Fibroblast of lung (primary cell): ENCODE results near the gene LRRC59. TPM values are rescaled to one million over a fixed set of nuclear protein-coding genes. Genes with fewer than 3 reads are reported as not detected.

Experiments
- DNase-seq, 2 donors: peaks; one replicate each; pipeline versions ENCODE4 v3.0.0 to v3.0.0-alpha.2; 2010; ENCODE audit warnings: low read depth in 2 of 2
- H2AFZ ChIP-seq: 2 replicates; pipeline ENCODE4 v1.5.1; 2012; ENCODE audit warnings: low read length, control low read depth, inconsistent platforms
- H3K27ac ChIP-seq: 2 replicates; pipeline ENCODE4 v1.5.1; 2011; ENCODE audit warnings: low read length, control low read depth; ENCODE audit not compliant: insufficient read depth
- H3K27me3 ChIP-seq: 2 replicates; pipeline ENCODE4 v1.5.1; 2011; ENCODE audit warnings: mild to moderate bottlenecking, low read length; ENCODE audit not compliant: control insufficient read depth, insufficient read depth
- H3K36me3 ChIP-seq: 2 replicates; pipeline ENCODE4 v1.5.1; 2011; ENCODE audit warnings: low read length; ENCODE audit not compliant: control insufficient read depth, insufficient read depth
- H3K4me1 ChIP-seq: 2 replicates; pipeline ENCODE4 v1.5.1; 2011; ENCODE audit warnings: low read length; ENCODE audit not compliant: control insufficient read depth, insufficient read depth; ENCODE audit errors: extremely low read depth
- H3K4me2 ChIP-seq: 2 replicates; pipeline ENCODE4 v1.5.1; 2011; ENCODE audit warnings: low read length, control low read depth; ENCODE audit not compliant: insufficient read depth; ENCODE audit errors: extremely low read depth
- H3K4me3 ChIP-seq, 4 experiments: fragments of 200-600 bp in 1 of 4; sonication (generic) in 1 of 4; replicated peaks in 1 of 4; 2 replicates each; pipeline ENCODE4 v1.5.1; 2011 to 2016; ENCODE audit warnings: low read length in 4 of 4, low read depth in 3 of 4, mild to moderate bottlenecking in 3 of 4, control low read depth in 2 of 4, inconsistent platforms in 1 of 4, mixed read lengths in 1 of 4; ENCODE audit not compliant: insufficient read depth in 1 of 4; ENCODE audit errors: control extremely low read depth in 1 of 4
- H3K79me2 ChIP-seq: 2 replicates; pipeline ENCODE4 v1.5.1; 2012; ENCODE audit warnings: mild to moderate bottlenecking, low read length, inconsistent platforms; ENCODE audit not compliant: control insufficient read depth, insufficient read depth
- H3K9ac ChIP-seq: 2 replicates; pipeline ENCODE4 v1.5.1; 2011; ENCODE audit warnings: mild to moderate bottlenecking, low read length, control low read depth; ENCODE audit not compliant: insufficient read depth
- H3K9me3 ChIP-seq: 2 replicates; pipeline ENCODE4 v1.5.1; 2012; ENCODE audit warnings: low read depth, low read length; ENCODE audit not compliant: control insufficient read depth, insufficient read depth
- H4K20me1 ChIP-seq: 2 replicates; pipeline ENCODE4 v1.5.1; 2011; ENCODE audit warnings: low read length; ENCODE audit not compliant: control insufficient read depth, insufficient read depth; ENCODE audit errors: extremely low read depth
- EZH2 ChIP-seq: IDR thresholded peaks from 2 replicates; pipeline ENCODE4 v1.5.1; 2012; ENCODE audit warnings: low read length, control low read depth, mild to moderate bottlenecking; ENCODE audit errors: missing control alignments
- polyA plus RNA-seq, 2 donors: library from polyadenylated mRNA; depleted of rRNA in 1 of 2; stranded (reverse) in 1 of 2; unstranded in 1 of 2; fragments of >200 nt; gene quantifications; 2 replicates each; pipeline ENCODE4 v1.2.1, GENCODE V29; 2011 to 2012; ENCODE audit warnings: missing spikeins in 1 of 2
- total RNA-seq: library from RNA; depleted of rRNA; stranded (reverse); fragments of >200 nt; gene quantifications from 2 replicates; pipeline ENCODE4 v1.2.1, GENCODE V29; 2014
- TF ChIP-seq, protein P1 (sequence below), 2 donors: IDR thresholded peaks in 1 of 2; conservative IDR thresholded peaks in 1 of 2; 1 replicate in 1 of 2; 2 replicates in 1 of 2; pipeline ENCODE4 v1.5.1; 2011 to 2012; ENCODE audit warnings: low read length in 2 of 2, control low read depth in 1 of 2, inconsistent platforms in 1 of 2, low read depth in 1 of 2, mild to moderate bottlenecking in 1 of 2

The LRRC59 gene
- total and polyA plus RNA-seq, 2 donors (not counting 1 experiment from before 2014, with no cell fraction given): 88.7 to 142 TPM

DNA sequence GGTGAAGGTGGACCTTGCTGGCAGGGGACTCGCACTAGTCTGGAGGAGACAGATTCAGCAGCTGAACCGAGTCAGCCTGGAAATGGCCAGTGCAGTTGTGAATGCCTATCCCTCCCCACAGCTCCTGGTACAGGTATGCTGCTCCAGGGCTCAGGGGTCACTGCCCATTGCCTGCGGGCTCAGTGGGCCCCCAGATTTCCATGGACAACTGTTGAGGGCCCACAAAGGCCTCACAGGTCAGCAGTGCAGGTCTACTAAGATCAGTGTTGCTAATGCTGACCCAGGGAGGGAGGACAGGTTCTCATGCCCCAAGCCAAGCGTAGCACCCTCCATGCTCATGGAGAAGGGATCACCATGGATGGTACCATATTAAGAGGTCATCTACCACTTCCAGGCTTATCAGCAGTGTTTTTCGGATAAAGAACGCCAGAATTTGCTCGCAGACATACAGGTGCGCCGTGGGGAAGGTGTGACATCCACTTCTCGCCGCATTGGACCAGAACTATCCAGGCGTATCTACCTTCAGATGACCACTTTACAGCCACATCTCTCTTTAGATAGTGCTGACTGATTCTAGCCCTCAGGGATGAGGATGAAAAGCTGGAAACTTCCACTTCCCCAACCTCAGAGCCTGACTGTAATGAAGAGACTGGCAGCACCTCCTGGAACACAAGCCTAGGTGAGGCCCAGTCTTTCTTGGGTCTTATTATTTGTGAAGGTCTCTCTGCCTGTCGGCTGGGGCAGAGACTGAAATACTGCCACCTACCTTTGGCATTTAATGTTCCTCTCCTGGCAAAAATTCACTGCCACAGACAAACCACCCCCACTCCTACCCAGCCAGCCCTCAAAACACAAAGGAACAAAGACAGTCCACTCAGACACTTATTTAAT, 16.7 kb downstream of the LRRC59 start:
- no peak for DNase-seq
- H3K4me1 ChIP-seq: no peaks in the 10 kb centered on the region
- H3K27me3 ChIP-seq: no peaks in the 10 kb centered on the region
- H3K36me3 ChIP-seq: peaks cover 29% of the 10 kb centered on the region
- H2AFZ ChIP-seq: no peak overlapping the region
- TF ChIP-seq, protein P1, sequence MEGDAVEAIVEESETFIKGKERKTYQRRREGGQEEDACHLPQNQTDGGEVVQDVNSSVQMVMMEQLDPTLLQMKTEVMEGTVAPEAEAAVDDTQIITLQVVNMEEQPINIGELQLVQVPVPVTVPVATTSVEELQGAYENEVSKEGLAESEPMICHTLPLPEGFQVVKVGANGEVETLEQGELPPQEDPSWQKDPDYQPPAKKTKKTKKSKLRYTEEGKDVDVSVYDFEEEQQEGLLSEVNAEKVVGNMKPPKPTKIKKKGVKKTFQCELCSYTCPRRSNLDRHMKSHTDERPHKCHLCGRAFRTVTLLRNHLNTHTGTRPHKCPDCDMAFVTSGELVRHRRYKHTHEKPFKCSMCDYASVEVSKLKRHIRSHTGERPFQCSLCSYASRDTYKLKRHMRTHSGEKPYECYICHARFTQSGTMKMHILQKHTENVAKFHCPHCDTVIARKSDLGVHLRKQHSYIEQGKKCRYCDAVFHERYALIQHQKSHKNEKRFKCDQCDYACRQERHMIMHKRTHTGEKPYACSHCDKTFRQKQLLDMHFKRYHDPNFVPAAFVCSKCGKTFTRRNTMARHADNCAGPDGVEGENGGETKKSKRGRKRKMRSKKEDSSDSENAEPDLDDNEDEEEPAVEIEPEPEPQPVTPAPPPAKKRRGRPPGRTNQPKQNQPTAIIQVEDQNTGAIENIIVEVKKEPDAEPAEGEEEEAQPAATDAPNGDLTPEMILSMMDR (conservative IDR thresholded peaks at IDR 0.05 in 1 of 2, IDR thresholded peaks at IDR 0.05 in 1 of 2; ENCODE audit: low read depth in 1 of 2, low read length in 2 of 2): no peak
- TF ChIP-seq EZH2: no peak
- H3K79me2 ChIP-seq: no peaks in the 10 kb centered on the region
- no peak overlapping the region for H3K4me3 ChIP-seq
- H3K4me2 ChIP-seq: no peak overlapping the region
- no peaks in the 10 kb centered on the region for H4K20me1 ChIP-seq
- H3K9me3 ChIP-seq: no peaks in the 10 kb centered on the region
- H3K9ac ChIP-seq: no peak overlapping the region
- no peak overlapping the region for H3K27ac ChIP-seq

DNA sequence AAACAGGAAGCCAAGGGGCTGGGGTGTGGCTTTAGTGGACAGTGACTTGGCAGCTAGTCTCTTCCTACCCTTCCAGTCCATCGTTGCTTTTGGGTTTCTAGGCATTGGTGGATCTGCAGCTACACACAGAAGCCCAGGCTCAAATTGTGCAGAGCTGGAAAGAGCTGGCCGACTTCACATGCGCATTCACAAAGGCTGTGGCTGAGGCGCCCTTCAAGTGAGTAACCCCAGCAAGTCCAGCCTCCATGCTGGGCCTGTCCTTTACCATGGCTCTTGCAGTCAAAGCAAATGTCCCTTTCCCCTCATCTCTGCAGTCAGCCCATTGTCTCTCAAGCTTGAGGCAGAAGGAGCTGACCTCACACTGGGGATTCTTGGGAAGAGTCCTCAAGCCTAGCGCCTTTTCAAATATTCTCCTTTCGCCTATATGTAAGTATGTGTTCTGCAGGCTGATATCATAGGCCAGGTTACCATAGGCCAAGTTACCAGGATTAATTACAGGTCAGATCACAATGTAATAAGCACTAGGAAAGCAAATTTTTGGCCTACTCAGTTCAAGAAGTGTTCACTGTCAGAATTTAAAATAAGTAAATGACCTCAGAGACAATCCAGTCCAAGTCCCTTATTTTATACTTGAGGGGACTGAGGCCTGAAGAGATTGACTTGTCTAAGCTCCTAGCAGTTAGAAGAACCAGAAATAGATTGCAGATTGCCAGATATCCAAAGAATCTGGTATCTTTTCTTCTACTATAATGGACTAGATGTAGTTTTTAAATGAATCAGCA, 17.8 kb downstream of the LRRC59 start:
- Histone ChIP-seq H3K4me2 (no peak overlapping the region), H3K27ac (no peak overlapping the region), H3K27me3 (no peaks in the 10 kb centered on the region), H3K4me3 (no peak overlapping the region), H3K9me3 (no peaks in the 10 kb centered on the region), H4K20me1 (no peaks in the 10 kb centered on the region), H3K9ac (no peak overlapping the region), H3K4me1 (no peaks in the 10 kb centered on the region), H2AFZ (no peak overlapping the region), H3K79me2 (no peaks in the 10 kb centered on the region), H3K36me3 (peaks cover 21% of the 10 kb centered on the region)
- TF ChIP-seq, protein P1 (conservative IDR thresholded peaks at IDR 0.05 in 1 of 2, IDR thresholded peaks at IDR 0.05 in 1 of 2; ENCODE audit: low read depth in 1 of 2, low read length in 2 of 2): no peak
- TF ChIP-seq EZH2: no peak
- DNase-seq: no peak

DNA sequence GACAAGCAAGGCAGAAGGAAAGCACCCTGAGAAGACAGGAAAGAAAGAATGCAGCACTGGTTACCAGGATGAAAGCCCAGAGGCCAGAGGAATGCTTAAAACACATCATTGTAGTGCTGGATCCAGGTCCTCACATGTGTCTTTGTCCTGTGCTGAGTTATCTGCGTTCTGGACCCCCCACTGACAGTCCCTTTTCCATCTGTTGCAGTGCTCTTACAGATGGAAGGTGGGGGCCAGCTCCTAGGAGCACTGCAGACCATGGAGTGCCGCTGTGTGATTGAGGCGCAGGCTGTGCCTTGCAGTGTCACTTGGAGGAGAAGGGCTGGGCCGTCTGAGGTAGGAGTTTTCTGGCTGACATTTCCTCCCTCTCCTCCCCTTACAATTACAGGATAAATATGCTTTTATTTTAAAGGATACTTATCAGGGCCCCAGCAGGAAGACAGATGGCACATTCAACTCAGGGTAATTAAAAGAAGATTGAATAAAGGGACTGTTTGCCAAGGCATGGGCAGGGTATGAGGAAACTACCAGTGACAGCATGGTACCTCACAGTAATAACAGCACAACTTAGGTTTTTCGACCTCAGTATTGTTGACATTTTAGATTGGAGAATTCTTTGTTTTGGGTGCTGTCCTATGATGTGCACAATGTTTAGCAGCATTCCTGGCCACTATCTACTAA, 21.3 kb downstream of the LRRC59 start:
- H3K4me1 ChIP-seq: peaks cover 3% of the 10 kb centered on the region
- no peak overlapping the region for H3K4me3 ChIP-seq
- no peak overlapping the region for H3K4me2 ChIP-seq
- H3K27ac ChIP-seq: no peak overlapping the region
- no peaks in the 10 kb centered on the region for H3K9me3 ChIP-seq
- H3K9ac ChIP-seq: no peak overlapping the region
- H3K27me3 ChIP-seq: no peaks in the 10 kb centered on the region
- no peaks in the 10 kb centered on the region for H4K20me1 ChIP-seq
- H2AFZ ChIP-seq: no peak overlapping the region
- H3K36me3 ChIP-seq: peaks cover 8% of the 10 kb centered on the region
- H3K79me2 ChIP-seq: peaks cover 15% of the 10 kb centered on the region
- DNase-seq: no peak
- TF ChIP-seq EZH2: no peak
- TF ChIP-seq, protein P1 (conservative IDR thresholded peaks at IDR 0.05 in 1 of 2, IDR thresholded peaks at IDR 0.05 in 1 of 2; ENCODE audit: low read depth in 1 of 2, low read length in 2 of 2): no peak
